NCI-H345 treated with DMSO at 0.1 percent for 48 hours (cell line): ENCODE data around the gene SUCO.

Experiments used
- DNase-seq: peaks from one replicate; lab custom pipeline; 2025; ENCODE audit not compliant: unreplicated experiment; lab: John Stamatoyannopoulos, UW

Gene SUCO

DNA sequence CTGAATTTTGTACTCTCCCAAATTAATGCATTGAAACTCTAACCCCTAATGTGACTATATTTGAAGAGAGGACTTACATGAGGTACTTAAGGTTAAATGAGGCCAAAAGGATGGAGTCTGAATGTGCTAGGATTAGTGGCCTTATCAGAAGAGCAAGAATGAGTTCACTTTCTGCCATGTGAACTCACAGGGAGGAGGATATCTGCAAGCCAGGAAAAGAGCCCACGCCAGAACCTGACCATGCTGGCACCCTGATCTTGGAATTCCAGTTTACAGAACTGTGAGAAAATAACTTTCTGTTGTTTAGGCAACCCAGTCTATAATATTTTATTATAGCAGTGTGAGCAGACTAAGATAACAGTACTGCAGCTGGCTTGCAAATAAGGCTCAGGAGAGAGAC, 113.7 kb downstream of the SUCO start:
- no peak for DNase-seq

DNA sequence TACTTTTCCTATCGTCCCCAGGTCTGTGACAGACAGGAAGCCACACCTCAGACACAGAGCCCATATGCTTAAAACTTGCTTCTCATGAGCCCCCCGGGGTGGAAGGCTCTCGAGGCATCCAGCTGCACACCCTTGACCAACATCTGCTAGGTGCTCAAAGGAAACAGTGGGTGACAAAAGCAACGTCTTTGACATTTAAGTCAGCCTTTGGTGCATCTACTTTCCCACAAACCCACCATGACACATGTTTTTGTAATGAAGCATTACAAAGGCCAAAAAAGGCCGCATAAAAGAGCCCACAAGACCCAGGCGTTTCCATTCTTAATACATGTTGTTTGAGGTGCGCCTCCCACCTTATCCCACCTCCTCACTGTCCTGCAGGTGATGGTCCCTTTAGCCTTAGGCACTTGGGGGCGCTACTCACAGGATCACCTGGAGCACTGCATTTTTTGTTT, 114.2 kb downstream of the SUCO start:
- no peak for DNase-seq

DNA sequence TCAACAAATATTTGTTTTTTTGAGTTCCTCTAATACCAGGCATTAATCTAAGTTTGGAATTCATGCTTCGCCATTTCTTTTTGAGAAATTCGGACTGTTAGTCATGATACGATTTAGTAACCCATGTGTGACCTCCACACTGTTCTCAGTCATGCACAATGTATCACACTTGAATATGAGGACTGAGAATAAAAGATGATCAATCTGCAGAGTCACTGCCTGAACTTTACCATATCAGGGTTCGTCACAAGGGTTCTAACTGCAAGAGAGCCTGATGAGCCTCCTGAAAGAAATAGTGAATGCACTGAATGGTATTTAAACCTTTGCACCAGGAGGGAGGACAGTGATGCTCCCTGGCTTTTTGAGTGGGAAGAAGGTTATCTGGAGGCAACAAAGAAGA, 115.0 kb downstream of the SUCO start:
- no peak for DNase-seq

DNA sequence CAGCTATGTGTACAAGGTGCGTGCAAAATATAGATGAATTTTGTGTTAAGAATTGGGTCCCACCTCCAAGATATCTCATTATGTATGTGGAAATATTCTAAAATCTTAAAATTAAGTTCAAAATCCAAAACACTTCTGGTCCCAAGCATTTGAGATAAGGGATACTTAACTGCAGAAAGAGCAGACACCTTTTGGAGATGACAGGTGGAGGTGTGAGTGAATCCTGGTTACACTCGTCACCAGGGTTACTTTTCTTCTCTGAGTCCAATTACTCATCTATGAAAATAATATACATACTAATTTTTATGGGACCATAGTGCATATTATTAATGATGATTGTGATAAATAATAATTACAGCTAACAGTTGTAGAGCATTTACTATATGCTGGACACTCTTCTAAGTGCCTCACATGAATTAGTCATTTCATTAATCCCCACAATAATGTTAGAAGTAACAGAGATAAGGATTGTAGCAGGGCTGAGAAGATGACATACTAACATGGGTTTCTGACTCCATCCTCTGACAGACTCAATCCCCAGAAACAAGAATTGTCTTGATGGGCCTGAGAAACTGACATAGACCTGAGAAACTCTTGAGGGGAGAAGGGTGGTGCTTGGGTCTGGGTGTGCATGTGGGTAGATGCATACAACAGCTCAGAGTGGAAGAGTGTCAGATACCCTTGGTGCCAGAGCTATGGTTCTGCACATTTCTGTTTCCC, 117.7 kb downstream of the SUCO start:
- DNase-seq, result no peak

DNA sequence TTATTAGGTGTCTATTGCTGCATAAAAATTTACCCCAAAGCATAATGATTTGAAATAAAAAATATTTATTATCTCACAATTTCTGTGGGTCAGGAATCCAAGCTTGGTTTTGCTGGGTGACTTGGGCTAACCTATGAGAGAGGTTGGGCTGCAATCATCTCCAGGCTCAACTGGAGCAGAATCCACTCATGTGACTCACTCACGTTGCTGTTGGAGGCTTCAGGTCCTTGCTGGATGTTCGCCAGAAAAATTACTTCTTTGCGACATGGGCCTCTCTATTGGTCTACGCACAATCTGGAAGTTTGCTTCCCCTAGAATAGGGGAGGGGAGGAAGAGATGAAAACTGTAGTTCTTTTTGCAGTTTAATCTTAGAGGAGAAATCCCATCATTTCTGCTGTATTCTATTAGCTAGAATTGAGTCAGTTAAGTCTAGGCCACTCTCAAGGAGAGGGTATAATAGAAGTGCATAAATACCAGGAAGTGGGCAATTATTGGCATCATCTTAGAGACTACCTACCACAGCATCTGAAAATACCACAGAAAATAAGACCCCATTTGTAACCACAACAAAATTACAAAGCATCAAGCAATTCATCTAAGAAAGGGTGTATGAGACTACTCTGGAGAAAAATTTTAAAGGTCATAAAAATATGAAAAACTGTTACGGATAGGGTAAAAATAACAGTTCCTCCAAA, 120.2 kb downstream of the SUCO start:
- DNase-seq, result no peak

DNA sequence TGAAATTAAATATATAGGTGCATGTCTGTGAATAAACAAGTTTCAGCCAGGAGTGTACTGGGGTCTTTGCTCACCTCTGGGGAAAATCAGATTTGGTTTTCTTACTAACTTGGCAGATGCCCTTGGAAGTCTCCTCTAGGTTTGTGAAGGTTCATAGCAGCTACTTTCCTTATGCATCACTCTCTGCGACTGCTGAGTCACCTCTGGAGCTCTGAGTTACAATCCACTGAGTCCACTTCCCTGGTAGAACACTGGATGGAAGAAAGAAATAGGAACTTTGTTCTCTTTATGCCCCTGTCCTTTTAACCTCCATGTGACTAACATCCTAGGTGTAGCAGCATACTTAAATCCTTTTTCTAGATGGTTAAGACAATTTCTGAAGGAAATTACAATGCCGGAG, 121.6 kb downstream of the SUCO start:
- DNase-seq, result no peak

DNA sequence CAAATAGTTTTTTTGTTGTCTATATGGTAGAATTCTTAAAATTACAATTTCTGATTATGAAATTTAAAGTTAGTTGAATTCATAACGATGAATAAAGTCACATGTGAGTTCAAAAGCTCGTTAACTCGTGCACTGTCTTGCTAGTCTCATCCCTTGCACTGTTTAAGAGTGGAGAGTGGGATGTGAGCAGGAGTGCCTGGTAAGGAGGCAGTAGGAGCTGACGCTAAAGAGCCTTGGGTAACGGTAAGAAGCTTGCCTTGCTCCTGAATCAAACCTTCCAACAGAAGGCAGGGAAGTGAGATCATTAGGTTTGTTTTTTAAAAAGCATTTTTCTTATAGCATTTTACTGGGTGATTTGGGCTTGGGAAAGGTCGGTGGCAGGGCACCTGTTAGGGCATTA, 123.6 kb downstream of the SUCO start:
- DNase-seq, result no peak

DNA sequence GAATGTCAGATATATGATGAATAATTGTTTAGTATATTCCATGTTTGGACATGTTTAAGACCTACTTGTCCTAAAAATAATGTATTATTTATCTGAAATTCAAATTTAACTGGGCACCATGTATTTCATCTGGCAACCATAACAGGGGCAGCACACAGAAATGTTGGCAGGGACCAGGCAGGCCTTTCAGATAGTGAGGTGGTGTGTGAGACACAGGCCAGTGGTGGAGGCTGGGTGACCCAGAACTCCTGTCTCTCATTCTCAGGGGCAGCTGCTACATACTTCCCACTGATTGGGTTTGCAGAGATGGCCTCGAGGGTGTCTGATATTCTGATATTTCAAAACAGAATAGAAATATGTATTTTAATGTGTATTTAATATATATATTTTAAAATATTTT, 124.6 kb downstream of the SUCO start:
- no peak for DNase-seq

DNA sequence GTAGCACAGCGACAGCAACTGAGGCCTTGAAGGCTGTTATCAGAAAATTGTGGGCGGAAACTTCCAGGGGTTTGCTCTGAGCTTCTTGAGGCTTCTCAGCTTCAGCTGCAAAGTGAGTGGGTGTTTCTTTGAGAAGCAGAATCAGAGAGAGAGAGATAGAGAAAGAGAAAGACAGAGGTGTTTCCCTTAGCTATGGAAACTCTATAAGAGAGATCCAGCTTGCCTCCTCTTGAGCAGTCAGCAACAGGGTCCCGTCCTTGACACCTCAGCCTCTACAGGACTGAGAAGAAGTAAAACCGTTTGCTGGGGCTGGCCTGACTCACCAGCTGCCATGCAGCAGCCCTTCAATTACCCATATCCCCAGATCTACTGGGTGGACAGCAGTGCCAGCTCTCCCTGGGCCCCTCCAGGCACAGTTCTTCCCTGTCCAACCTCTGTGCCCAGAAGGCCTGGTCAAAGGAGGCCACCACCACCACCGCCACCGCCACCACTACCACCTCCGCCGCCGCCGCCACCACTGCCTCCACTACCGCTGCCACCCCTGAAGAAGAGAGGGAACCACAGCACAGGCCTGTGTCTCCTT, 126.0 kb downstream of the SUCO start, which contains the start of gene FASLG:
FASLG (plus strand) TSS at position 233 of the 583 bp plus-strand sequence; CDS start at position 332, 99 bp downstream.
- no peak for DNase-seq

DNA sequence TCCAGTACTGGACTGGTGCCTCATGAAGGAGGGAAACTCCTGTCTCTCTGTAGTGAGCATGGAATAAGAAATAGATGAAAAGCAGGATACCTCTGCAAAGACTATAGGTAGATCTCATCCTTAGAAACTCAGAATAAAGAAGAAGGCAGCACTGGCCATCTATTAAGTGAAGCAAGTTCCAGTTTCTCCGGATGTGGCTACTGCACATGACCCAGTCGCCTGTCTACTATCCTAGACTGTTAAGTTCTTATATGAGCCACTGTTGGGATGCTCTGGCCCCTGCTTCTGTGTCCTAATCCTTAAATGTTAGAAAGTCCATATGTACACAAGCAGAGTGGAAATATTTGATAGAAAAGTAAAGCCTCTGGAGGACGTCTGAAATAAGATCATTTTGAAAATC, 128.2 kb downstream of the SUCO start:
- no peak for DNase-seq
